HUES6 (cell line): Measurements from ENCODE around the gene STK39.

ENCODE experiments used
- H3K27ac ChIP-seq: 2 replicates; pipeline ENCODE4 v1.7.0; 2013; ENCODE audit warnings: low read depth, mild to moderate bottlenecking, low read length, inconsistent platforms
- H3K27me3 ChIP-seq: 2 replicates; pipeline ENCODE4 v1.6.1; 2013; ENCODE audit warnings: low read length; ENCODE audit not compliant: control insufficient read depth, insufficient read depth
- H3K36me3 ChIP-seq: 2 replicates; pipeline ENCODE4 v1.6.1; 2013; ENCODE audit warnings: low read length; ENCODE audit not compliant: control insufficient read depth, insufficient read depth
- H3K4me1 ChIP-seq: 2 replicates; pipeline ENCODE4 v1.6.1; 2013; ENCODE audit warnings: low read length; ENCODE audit not compliant: control insufficient read depth, insufficient read depth
- H3K4me3 ChIP-seq: 2 replicates; pipeline ENCODE4 v1.5.1; 2013; ENCODE audit warnings: low read depth, low read length
- H3K9ac ChIP-seq: one replicate; pipeline ENCODE4 v1.6.1; 2013; ENCODE audit warnings: mild to moderate bottlenecking, low read length
- H3K9me3 ChIP-seq: 2 replicates; pipeline ENCODE4 v1.6.1; 2013; ENCODE audit warnings: low read depth, low read length; ENCODE audit not compliant: control insufficient read depth, insufficient read depth

Gene STK39

GRCh38 chr2:168037778-168038177 is 209.6 kb downstream of the STK39 start:
- Histone ChIP-seq H3K9ac (no peak overlapping the region), H3K27me3 (no peaks in the 10 kb centered on the region), H3K4me3 (no peak overlapping the region), H3K27ac (no peak overlapping the region), H3K36me3 (no peaks in the 10 kb centered on the region), H3K9me3 (no peaks in the 10 kb centered on the region), H3K4me1 (no peaks in the 10 kb centered on the region)

DNA sequence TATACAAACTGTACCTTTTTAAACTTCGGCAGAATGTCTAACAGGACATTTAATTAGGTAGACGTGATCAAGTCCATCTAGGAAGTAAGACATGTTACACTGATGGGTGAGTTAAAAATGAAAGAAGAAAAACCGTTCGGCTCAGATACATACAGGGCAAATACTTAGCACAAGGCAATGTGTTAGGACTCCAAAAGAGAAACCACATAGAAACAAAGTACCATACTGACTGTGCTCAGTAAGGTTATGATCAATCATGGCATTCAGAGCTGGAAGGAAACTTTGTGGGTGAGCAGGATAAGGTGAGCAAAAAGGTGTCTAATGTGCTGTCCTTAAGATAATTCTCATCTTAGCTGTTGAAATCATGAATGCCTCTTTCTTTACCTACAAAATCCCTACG is 211.9 kb downstream of the STK39 start:
- no peaks in the 10 kb centered on the region; the same call in 1 of the 2 replicates for H3K4me1 ChIP-seq
- H3K9me3 ChIP-seq: no peaks in the 10 kb centered on the region
- no peak overlapping the region for H3K4me3 ChIP-seq
- no peaks in the 10 kb centered on the region for H3K36me3 ChIP-seq
- H3K27ac ChIP-seq: no peak overlapping the region
- no peaks in the 10 kb centered on the region for H3K27me3 ChIP-seq
- no peak overlapping the region for H3K9ac ChIP-seq

- H3K36me3 ChIP-seq: no peaks in the 10 kb centered on the region
- H3K4me3 ChIP-seq: no peak overlapping the region
- no peaks in the 10 kb centered on the region for H3K9me3 ChIP-seq
- no peak overlapping the region for H3K27ac ChIP-seq
- no peaks in the 10 kb centered on the region; the same call in 1 of the 2 replicates for H3K4me1 ChIP-seq
- H3K9ac ChIP-seq: no peak overlapping the region
- H3K27me3 ChIP-seq: no peaks in the 10 kb centered on the region
These were observed 212.8 kb downstream of the STK39 start for GRCh38 chr2:168034616-168035015.

GRCh38 chr2:168033966-168034365 is 213.4 kb downstream of the STK39 start:
- Histone ChIP-seq H3K9me3 (no peaks in the 10 kb centered on the region), H3K9ac (no peak overlapping the region), H3K27ac (no peak overlapping the region), H3K36me3 (no peaks in the 10 kb centered on the region), H3K4me1 (no peaks in the 10 kb centered on the region; the same call in 1 of the 2 replicates), H3K4me3 (no peak overlapping the region), H3K27me3 (no peaks in the 10 kb centered on the region)

DNA sequence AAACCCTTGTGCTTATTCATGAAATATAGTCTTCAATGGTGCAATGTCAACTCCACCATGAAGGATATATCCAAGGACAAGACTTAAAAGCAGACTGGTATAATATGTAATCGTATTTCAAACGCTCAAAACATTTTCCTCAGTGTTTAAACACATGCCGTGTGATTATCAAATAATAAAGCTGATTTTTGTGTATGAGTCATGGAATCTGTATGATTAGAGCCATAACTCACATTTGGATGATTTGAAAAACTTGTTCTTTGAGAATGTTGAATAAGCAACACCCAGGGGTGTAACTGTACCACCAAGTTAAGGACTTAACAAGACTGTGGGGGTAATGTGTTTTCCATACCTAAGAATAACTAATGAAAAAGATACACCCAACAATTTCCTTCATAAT is 215.3 kb downstream of the STK39 start:
- no peaks in the 10 kb centered on the region for H3K9me3 ChIP-seq
- no peak overlapping the region for H3K27ac ChIP-seq
- no peaks in the 10 kb centered on the region for H3K36me3 ChIP-seq
- no peak overlapping the region for H3K9ac ChIP-seq
- H3K27me3 ChIP-seq: no peaks in the 10 kb centered on the region
- H3K4me1 ChIP-seq: no peaks in the 10 kb centered on the region; the same call in 1 of the 2 replicates
- H3K4me3 ChIP-seq: no peak overlapping the region

DNA sequence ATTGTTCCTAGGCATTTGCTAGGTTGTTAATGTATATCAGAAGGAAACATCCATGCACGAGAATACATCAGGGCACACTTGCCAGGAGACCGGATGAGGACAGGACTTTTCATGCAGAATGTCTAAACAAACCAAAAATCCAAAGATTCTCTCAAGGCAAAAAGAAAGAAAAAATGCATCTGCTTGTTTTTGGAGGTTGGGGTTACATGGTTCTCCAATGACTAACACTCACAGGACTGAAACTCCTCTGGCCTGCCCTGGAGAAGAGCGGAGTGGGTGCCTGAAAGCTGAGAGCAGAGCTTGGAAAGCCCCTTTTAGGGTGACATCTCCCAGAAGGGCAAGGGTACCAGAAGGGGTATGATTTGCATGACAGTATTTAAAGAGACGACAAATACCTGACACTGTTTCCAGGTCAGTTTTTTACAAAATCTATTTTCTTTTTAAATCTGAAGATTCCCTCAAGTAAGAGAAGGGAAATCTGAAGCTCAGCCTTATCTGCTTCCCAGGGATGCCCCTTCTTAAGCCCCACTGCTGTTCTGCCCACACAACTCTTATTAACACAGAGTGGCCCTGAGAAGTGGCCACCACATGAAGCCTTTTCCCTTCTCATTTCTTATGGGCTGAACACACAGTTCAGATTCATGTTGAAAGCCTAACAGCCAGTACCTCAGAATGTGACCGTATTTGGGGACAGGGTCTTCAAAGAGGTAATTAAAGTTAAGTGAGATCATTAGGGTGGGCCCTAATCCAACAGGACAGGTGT is 216.4 kb downstream of the STK39 start:
- no peak overlapping the region for H3K4me3 ChIP-seq
- H3K27ac ChIP-seq: no peak overlapping the region
- H3K9me3 ChIP-seq: no peaks in the 10 kb centered on the region
- H3K4me1 ChIP-seq: no peaks in the 10 kb centered on the region; the same call in 1 of the 2 replicates
- no peaks in the 10 kb centered on the region for H3K27me3 ChIP-seq
- no peak overlapping the region for H3K9ac ChIP-seq
- H3K36me3 ChIP-seq: no peaks in the 10 kb centered on the region

GRCh38 chr2:168029071-168029470 is 218.3 kb downstream of the STK39 start:
- no peaks in the 10 kb centered on the region for H3K9me3 ChIP-seq
- no peaks in the 10 kb centered on the region for H3K27me3 ChIP-seq
- no peak overlapping the region for H3K9ac ChIP-seq
- no peaks in the 10 kb centered on the region; the same call in 1 of the 2 replicates for H3K4me1 ChIP-seq
- H3K27ac ChIP-seq: no peak overlapping the region
- no peak overlapping the region for H3K4me3 ChIP-seq
- no peaks in the 10 kb centered on the region for H3K36me3 ChIP-seq

DNA sequence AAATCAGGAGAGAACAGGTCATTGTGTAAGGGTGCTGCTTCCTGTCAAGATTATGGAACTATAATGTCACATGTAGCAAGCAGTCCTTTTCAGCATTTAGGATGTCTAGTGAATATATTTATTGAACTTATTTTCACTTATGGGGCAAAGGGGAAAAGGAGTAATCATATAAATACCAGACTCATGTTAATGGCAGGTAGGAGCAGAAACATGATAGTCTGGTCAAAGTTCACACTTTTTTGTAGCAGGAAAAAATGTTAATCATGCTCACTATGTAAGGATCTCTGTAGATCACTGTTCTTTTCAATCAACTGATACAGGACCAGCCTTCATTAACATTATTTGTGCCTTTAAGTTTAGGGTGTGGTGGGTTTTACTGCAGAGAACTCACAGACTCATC is 219.0 kb downstream of the STK39 start:
- H3K27ac ChIP-seq: no peak overlapping the region

GRCh38 chr2:168025487-168026202 is 221.8 kb downstream of the STK39 start:
- Histone ChIP-seq H3K27ac (no peak overlapping the region), H3K4me3 (no peak overlapping the region), H3K9me3 (no peaks in the 10 kb centered on the region), H3K36me3 (no peaks in the 10 kb centered on the region), H3K9ac (no peak overlapping the region), H3K4me1 (no peaks in the 10 kb centered on the region), H3K27me3 (no peaks in the 10 kb centered on the region)

More for the DNA sequence above, 219.0 kb downstream of the STK39 start:
- Histone ChIP-seq H3K27me3 (no peaks in the 10 kb centered on the region), H3K4me1 (no peaks in the 10 kb centered on the region; the same call in 1 of the 2 replicates), H3K9me3 (no peaks in the 10 kb centered on the region), H3K4me3 (no peak overlapping the region), H3K36me3 (no peaks in the 10 kb centered on the region), H3K9ac (no peak overlapping the region)

- H3K27me3 ChIP-seq: no peaks in the 10 kb centered on the region
- no peaks in the 10 kb centered on the region for H3K4me1 ChIP-seq
- H3K36me3 ChIP-seq: no peaks in the 10 kb centered on the region
- H3K9me3 ChIP-seq: no peaks in the 10 kb centered on the region
- no peak overlapping the region for H3K4me3 ChIP-seq
- H3K9ac ChIP-seq: no peak overlapping the region
- no peak overlapping the region for H3K27ac ChIP-seq
These were observed 222.9 kb downstream of the STK39 start for GRCh38 chr2:168024459-168024858.
